Stimulated activated CD8-positive, alpha-beta memory T cell treated with anti-CD3 and anti-CD28 coated beads, Interleukin-2, amount 100 ng/mL, for 48 hours (primary cell): ENCODE measurements around the gene UBE2L5.
"Not testable (repeated sequence)": the region's sequence is repeated elsewhere in the genome, so short reads cannot be mapped to it uniquely, and the experiment has no call there.

Experiments used
- DNase-seq, 2 donors: peaks; one replicate each; pipeline ENCODE4 v3.0.0-alpha.2; 2020; ENCODE audit warnings: low read depth in 2 of 2

The UBE2L5 gene

GRCh38 chr13:30440910-30441703 is 18.8 kb downstream of the UBE2L5 start:
- no peak for DNase-seq

GRCh38 chr13:30442926-30443325 is 20.6 kb downstream of the UBE2L5 start:
- no peak for DNase-seq

- DNase-seq, result not testable (repeated sequence)
Measured at GRCh38 chr13:30443491-30443890, 21.2 kb downstream of the UBE2L5 start.

GRCh38 chr13:30443957-30444404 is 21.7 kb downstream of the UBE2L5 start:
- DNase-seq, result no peak

- DNase-seq, result no peak
Measured at GRCh38 chr13:30446126-30446500, 23.8 kb downstream of the UBE2L5 start.

- no peak for DNase-seq
Measured at GRCh38 chr13:30448441-30448840, 26.1 kb downstream of the UBE2L5 start.

- DNase-seq, result no peak
Measured at GRCh38 chr13:30450066-30450465, 27.8 kb downstream of the UBE2L5 start.

GRCh38 chr13:30451476-30451875 is 29.2 kb downstream of the UBE2L5 start:
- DNase-seq, result not testable (repeated sequence)

GRCh38 chr13:30453727-30454126 is 31.4 kb downstream of the UBE2L5 start:
- no peak for DNase-seq

GRCh38 chr13:30454991-30455390 is 32.7 kb downstream of the UBE2L5 start:
- DNase-seq, result no peak

- no peak for DNase-seq
Measured at GRCh38 chr13:30456290-30456689, 34.0 kb downstream of the UBE2L5 start.

- DNase-seq, result no peak
Measured at GRCh38 chr13:30457306-30457891, 35.1 kb downstream of the UBE2L5 start.

GRCh38 chr13:30461279-30462066 is 39.2 kb downstream of the UBE2L5 start:
- not testable (repeated sequence) for DNase-seq

GRCh38 chr13:30463787-30464495 is 41.6 kb downstream of the UBE2L5 start:
- DNase-seq, result peak; percentile 60 to 61

- peak; percentile 51 to 58 for DNase-seq
Measured at GRCh38 chr13:30464496-30465342, 42.4 kb downstream of the UBE2L5 start.

GRCh38 chr13:30465343-30465592 is 43.0 kb downstream of the UBE2L5 start:
- no peak for DNase-seq

- peak; percentile 88 to 92 for DNase-seq
Measured at GRCh38 chr13:30465593-30466357, 43.5 kb downstream of the UBE2L5 start, which contains the start of gene HMGB1. TSS of gene HMGB1 (minus strand) at chr13:30465936. CDS start at chr13:30463680, 2,256 bp downstream.

GRCh38 chr13:30466358-30466714 is 44.0 kb downstream of the UBE2L5 start:
- peak in 1 of 2 donors; percentile 7 for DNase-seq

- DNase-seq, result no peak
Measured at GRCh38 chr13:30466841-30467252, 44.6 kb downstream of the UBE2L5 start.

GRCh38 chr13:30473675-30474074 is 51.4 kb downstream of the UBE2L5 start:
- no peak for DNase-seq
